ENCODE results near the gene BPIFB2. TPM values are rescaled to one million over a fixed set of nuclear protein-coding genes. Genes with fewer than 3 reads are reported as not detected.

Gene BPIFB2
- total RNA-seq, 1 donor from 2014 or later: not detected

GRCh38 chr20:32982617-32983458 is 24.7 kb upstream of the BPIFB2 start:
- no peak for DNase-seq (ENCODE audit: low spot score)
- intact Hi-C loops (cut with DNase I): no loop called here
- ATAC-seq: no peak

GRCh38 chr20:32983459-32984112 is 23.9 kb upstream of the BPIFB2 start:
- DNase-seq (ENCODE audit: low spot score) (no peak), ATAC-seq (no peak)
- intact Hi-C loops (cut with DNase I): no loop called here

GRCh38 chr20:32984196-32984595 is 23.3 kb upstream of the BPIFB2 start:
- intact Hi-C loops (cut with DNase I): no loop called here
- DNase-seq (ENCODE audit: low spot score) (no peak), ATAC-seq (no peak)

GRCh38 chr20:32984631-32985354 is 22.7 kb upstream of the BPIFB2 start:
- intact Hi-C loops (cut with DNase I): no loop called here
- ATAC-seq (no peak), DNase-seq (ENCODE audit: low spot score) (no peak)

GRCh38 chr20:32985596-32985995 is 21.9 kb upstream of the BPIFB2 start:
- intact Hi-C loops (cut with DNase I): no loop called here
- no peak for DNase-seq (ENCODE audit: low spot score)
- ATAC-seq: no peak

- intact Hi-C loops (cut with DNase I): no loop called here
- DNase-seq (ENCODE audit: low spot score) (no peak), ATAC-seq (no peak)
Observed at GRCh38 chr20:32986331-32986966, 21.1 kb upstream of the BPIFB2 start.

GRCh38 chr20:32987044-32987825 is 20.3 kb upstream of the BPIFB2 start:
- DNase-seq (ENCODE audit: low spot score) (no peak), ATAC-seq (no peak)
- intact Hi-C loops (cut with DNase I): no loop called here

GRCh38 chr20:32988008-32988407 is 19.5 kb upstream of the BPIFB2 start:
- ATAC-seq: no peak
- intact Hi-C loops (cut with DNase I): no loop called here
- no peak for DNase-seq (ENCODE audit: low spot score)

GRCh38 chr20:32989507-32990283 is 17.8 kb upstream of the BPIFB2 start:
- ATAC-seq (no peak), DNase-seq (ENCODE audit: low spot score) (no peak)
- intact Hi-C loops (cut with DNase I): no loop called here

- ATAC-seq (no peak), DNase-seq (ENCODE audit: low spot score) (no peak)
- intact Hi-C loops (cut with DNase I): no loop called here
Observed at GRCh38 chr20:32990426-32990825, 17.1 kb upstream of the BPIFB2 start.

- intact Hi-C loops (cut with DNase I): no loop called here
- ATAC-seq: no peak
- DNase-seq (ENCODE audit: low spot score): no peak
Observed at GRCh38 chr20:32991383-32991782, 16.1 kb upstream of the BPIFB2 start.

GRCh38 chr20:32991792-32992641 is 15.5 kb upstream of the BPIFB2 start:
- ATAC-seq (no peak), DNase-seq (ENCODE audit: low spot score) (no peak)
- intact Hi-C loops (cut with DNase I): no loop called here

- DNase-seq (ENCODE audit: low spot score) (no peak), ATAC-seq (no peak)
- intact Hi-C loops (cut with DNase I): no loop called here
Observed at GRCh38 chr20:32993496-32994050, 13.9 kb upstream of the BPIFB2 start.

- ATAC-seq (no peak), DNase-seq (ENCODE audit: low spot score) (no peak)
- intact Hi-C loops (cut with DNase I): no loop called here
Observed at GRCh38 chr20:32995802-32996201, 11.7 kb upstream of the BPIFB2 start.

GRCh38 chr20:32997431-32997830 is 10.1 kb upstream of the BPIFB2 start:
- ATAC-seq (no peak), DNase-seq (ENCODE audit: low spot score) (no peak)
- intact Hi-C loops (cut with DNase I): no loop called here

- ATAC-seq (peak; percentile 20), DNase-seq (ENCODE audit: low spot score) (no peak)
- intact Hi-C loops (cut with DNase I): no loop called here
Observed at GRCh38 chr20:32999603-33000250, 7.8 kb upstream of the BPIFB2 start.

Data from sciatic nerve (tissue), 2 donors.